GM12878 (cell line): Measurements from ENCODE around the gene LRP10. TPM values are rescaled to one million over a fixed set of nuclear protein-coding genes. Genes with fewer than 3 reads are reported as not detected.

Source experiments
- BACH1 ChIP-seq: fragments of 450-650 bp; IDR thresholded peaks from 2 replicates; pipeline ENCODE4 v1.6.1; 2017; ENCODE audit warnings: mild to moderate bottlenecking, borderline replicate concordance
- CBX5 ChIP-seq: sonication (generic); IDR thresholded peaks from 2 replicates; pipeline ENCODE4 v1.6.1; 2016; ENCODE audit warnings: low read depth, moderate library complexity, mild to moderate bottlenecking, inconsistent platforms
- CHD4 ChIP-seq: fragments of 200-600 bp; sonication (generic); IDR thresholded peaks from 2 replicates; pipeline ENCODE4 v1.6.1; 2016; ENCODE audit warnings: mild to moderate bottlenecking
- GATAD2B ChIP-seq: fragments of 450-650 bp; conservative IDR thresholded peaks from 2 replicates; pipeline ENCODE4 v1.6.1; 2017; ENCODE audit warnings: low read depth, mild to moderate bottlenecking, moderate library complexity
- HDAC2 ChIP-seq: fragments of 200-600 bp; sonication (generic); IDR thresholded peaks from 2 replicates; pipeline ENCODE4 v1.6.1; 2017
- IKZF1 ChIP-seq: fragments of 450-650 bp; conservative IDR thresholded peaks from 2 replicates; pipeline ENCODE4 v1.6.1; 2017; ENCODE audit warnings: antibody characterized with exemption, mild to moderate bottlenecking
- KDM1A ChIP-seq: fragments of 200-600 bp; sonication (generic); IDR thresholded peaks from 2 replicates; pipeline ENCODE4 v1.6.1; 2016; ENCODE audit warnings: borderline replicate concordance
- KLF5 ChIP-seq: fragments of 450-650 bp; IDR thresholded peaks from 2 replicates; pipeline ENCODE4 v1.6.1; 2014; ENCODE audit warnings: mild to moderate bottlenecking; ENCODE audit not compliant: partially characterized antibody
- MTA3 ChIP-seq: IDR thresholded peaks from 2 replicates; pipeline ENCODE4 v1.6.1; 2012; ENCODE audit warnings: low read length, inconsistent platforms, borderline replicate concordance
- NFYB ChIP-seq: IDR thresholded peaks from 2 replicates; pipeline ENCODE4 v1.6.1; 2011; ENCODE audit warnings: low read depth, mild to moderate bottlenecking, low read length, improper control_type of control experiment, moderate library complexity; ENCODE audit not compliant: insufficient read depth
- NKRF ChIP-seq: fragments of 450-650 bp; conservative IDR thresholded peaks from 2 replicates; pipeline ENCODE4 v1.6.1; 2017; ENCODE audit warnings: mild to moderate bottlenecking, moderate library complexity
- NR2C1 ChIP-seq: fragments of 450-650 bp; IDR thresholded peaks from 2 replicates; pipeline ENCODE4 v1.6.1; 2017; ENCODE audit warnings: antibody characterized with exemption, mild to moderate bottlenecking, moderate library complexity
- PAX8 ChIP-seq: fragments of 450-650 bp; IDR thresholded peaks from 2 replicates; pipeline ENCODE4 v1.6.1; 2017; ENCODE audit warnings: mild to moderate bottlenecking, moderate library complexity
- SKIL ChIP-seq: fragments of 450-650 bp; IDR thresholded peaks from 2 replicates; pipeline ENCODE4 v1.6.1; 2017; ENCODE audit warnings: mild to moderate bottlenecking, low read depth, inconsistent platforms; ENCODE audit not compliant: poor library complexity, severe bottlenecking
- SMC3 ChIP-seq: IDR thresholded peaks from 2 replicates; pipeline ENCODE4 v1.6.1; 2011; ENCODE audit warnings: low read length, improper control_type of control experiment, borderline replicate concordance
- TBL1XR1 ChIP-seq: IDR thresholded peaks from 2 replicates; pipeline ENCODE4 v1.6.1; 2012; ENCODE audit warnings: low read depth, low read length, improper control_type of control experiment
- TCF7 ChIP-seq: IDR thresholded peaks from 2 replicates; pipeline ENCODE4 v1.6.1; 2014; ENCODE audit warnings: antibody characterized with exemption, borderline replicate concordance
- ZBED1 ChIP-seq: IDR thresholded peaks from 2 replicates; pipeline ENCODE4 v1.6.1; 2016; ENCODE audit warnings: borderline replicate concordance
- ZNF217 ChIP-seq: fragments of 450-650 bp; IDR thresholded peaks from 2 replicates; pipeline ENCODE4 v1.6.1; 2017; ENCODE audit warnings: antibody characterized with exemption, mild to moderate bottlenecking
- polyA plus RNA-seq, 11 experiments: library from polyadenylated mRNA; depleted of rRNA in 4 of 11; unstranded in 6 of 11; stranded (reverse) in 5 of 11; fragments of >200 nt; fragmentation: Nextera tagmentation in 4 of 11; fragmentation: Illumina TruSeq in 1 of 11; extraction: Ambion mirVana in 4 of 11; extraction: Trizol in 1 of 11; gene quantifications; 1 replicate in 1 of 11; 2 replicates in 10 of 11; pipeline versions ENCODE4 v1.2.1 to v1.2.3, GENCODE V29; 2011 to 2016; ENCODE audit warnings: inconsistent platforms in 2 of 11, missing spikeins in 2 of 11, low read depth in 1 of 11
- total RNA-seq, 4 experiments: library from RNA; depleted of rRNA in 3 of 4; stranded (reverse); fragments of >200 nt in 3 of 4; fragmentation: Illumina TruSeq in 1 of 4; extraction: Trizol in 1 of 4; gene quantifications; 2 replicates each; pipeline versions ENCODE4 v1.2.1 to v1.2.3, GENCODE V29; 2013 to 2021
- TF ChIP-seq, protein P1 (sequence below): fragments of 450-650 bp; formaldehyde crosslinking; IDR thresholded peaks from 2 replicates; pipeline ENCODE4 v1.4.0; 2020; ENCODE audit warnings: mild to moderate bottlenecking, moderate library complexity

Gene LRP10
- total and polyA plus RNA-seq, 10 of the 15 experiments (the other 5 are each of a cell fraction or from before 2014, with no cell fraction given): 3.0 to 56.9 (median 20.9) TPM

GRCh38 chr14:22929104-22929960 is 57.8 kb downstream of the LRP10 start, which contains the start of gene PRMT5 (continued):
- TF ChIP-seq, protein P1, sequence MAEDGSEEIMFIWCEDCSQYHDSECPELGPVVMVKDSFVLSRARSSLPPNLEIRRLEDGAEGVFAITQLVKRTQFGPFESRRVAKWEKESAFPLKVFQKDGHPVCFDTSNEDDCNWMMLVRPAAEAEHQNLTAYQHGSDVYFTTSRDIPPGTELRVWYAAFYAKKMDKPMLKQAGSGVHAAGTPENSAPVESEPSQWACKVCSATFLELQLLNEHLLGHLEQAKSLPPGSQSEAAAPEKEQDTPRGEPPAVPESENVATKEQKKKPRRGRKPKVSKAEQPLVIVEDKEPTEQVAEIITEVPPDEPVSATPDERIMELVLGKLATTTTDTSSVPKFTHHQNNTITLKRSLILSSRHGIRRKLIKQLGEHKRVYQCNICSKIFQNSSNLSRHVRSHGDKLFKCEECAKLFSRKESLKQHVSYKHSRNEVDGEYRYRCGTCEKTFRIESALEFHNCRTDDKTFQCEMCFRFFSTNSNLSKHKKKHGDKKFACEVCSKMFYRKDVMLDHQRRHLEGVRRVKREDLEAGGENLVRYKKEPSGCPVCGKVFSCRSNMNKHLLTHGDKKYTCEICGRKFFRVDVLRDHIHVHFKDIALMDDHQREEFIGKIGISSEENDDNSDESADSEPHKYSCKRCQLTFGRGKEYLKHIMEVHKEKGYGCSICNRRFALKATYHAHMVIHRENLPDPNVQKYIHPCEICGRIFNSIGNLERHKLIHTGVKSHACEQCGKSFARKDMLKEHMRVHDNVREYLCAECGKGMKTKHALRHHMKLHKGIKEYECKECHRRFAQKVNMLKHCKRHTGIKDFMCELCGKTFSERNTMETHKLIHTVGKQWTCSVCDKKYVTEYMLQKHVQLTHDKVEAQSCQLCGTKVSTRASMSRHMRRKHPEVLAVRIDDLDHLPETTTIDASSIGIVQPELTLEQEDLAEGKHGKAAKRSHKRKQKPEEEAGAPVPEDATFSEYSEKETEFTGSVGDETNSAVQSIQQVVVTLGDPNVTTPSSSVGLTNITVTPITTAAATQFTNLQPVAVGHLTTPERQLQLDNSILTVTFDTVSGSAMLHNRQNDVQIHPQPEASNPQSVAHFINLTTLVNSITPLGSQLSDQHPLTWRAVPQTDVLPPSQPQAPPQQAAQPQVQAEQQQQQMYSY (CRISPR knock-in tag): no peak
- no peak for TF ChIP-seq HDAC2
- TF ChIP-seq CBX5: peak; percentile 57; the same call in 1 of the 2 replicates
- no peak for TF ChIP-seq SMC3
- TF ChIP-seq NR2C1: peak; percentile 33; the same call in 1 of the 2 replicates
- no peak for TF ChIP-seq ZNF217
- peak; percentile 88 for TF ChIP-seq TBL1XR1
- TF ChIP-seq KDM1A: no peak
- TF ChIP-seq CHD4: no peak
- TF ChIP-seq NKRF: peak; percentile 79
- no peak; the same call in 1 of the 2 replicates for TF ChIP-seq GATAD2B
- peak; percentile 55; the same call in 1 of the 2 replicates for TF ChIP-seq BACH1
- TF ChIP-seq PAX8: no peak
- peak; percentile 39 for TF ChIP-seq KLF5
- TF ChIP-seq MTA3: no peak; the same call in 1 of the 2 replicates
- peak; percentile 85 for TF ChIP-seq SKIL
- peak; percentile 77 for TF ChIP-seq TCF7
- peak; percentile 78 for TF ChIP-seq IKZF1
- peak; percentile 86 for TF ChIP-seq NFYB
- no peak; the same call in 1 of the 2 replicates for TF ChIP-seq ZBED1
